AG09309 (cell line): ENCODE measurements around the gene HRCT1.

Source experiments
- DNase-seq: peaks from one replicate; pipeline ENCODE4 v3.0.0-alpha.2; 2010; ENCODE audit warnings: low read depth
- H3K4me3 ChIP-seq: 2 replicates; pipeline ENCODE4 v1.5.1; 2011; ENCODE audit warnings: mild to moderate bottlenecking, low read depth, low read length, moderate library complexity; ENCODE audit not compliant: control insufficient read depth
- CTCF ChIP-seq: IDR thresholded peaks from 2 replicates; pipeline ENCODE4 v1.5.1; 2011; ENCODE audit warnings: mild to moderate bottlenecking, low read depth, low read length, inconsistent platforms; ENCODE audit not compliant: insufficient read depth, control insufficient read depth; ENCODE audit errors: missing control alignments

HRCT1 gene

GRCh38 chr9:35904338-35904737 lies 1.7 kb upstream of the HRCT1 start:
- no peak for TF ChIP-seq CTCF

GRCh38 chr9:35905051-35905781 lies 786 bp upstream of the HRCT1 start:
- DNase-seq, result no peak
- TF ChIP-seq CTCF, result no peak
- H3K4me3 ChIP-seq, result no peak overlapping the region

More at GRCh38 chr9:35904338-35904737, 1.7 kb upstream of the HRCT1 start:
- no peak for DNase-seq
- no peak overlapping the region for H3K4me3 ChIP-seq

- peak overlapping the region; percentile 9 for H3K4me3 ChIP-seq
- no peak for DNase-seq
- no peak for TF ChIP-seq CTCF
These were observed 1.1 kb downstream of the HRCT1 start for GRCh38 chr9:35906923-35907699.

- TF ChIP-seq CTCF, result no peak
- DNase-seq, result peak; percentile 63
- H3K4me3 ChIP-seq, result peak overlapping the region; percentile 9
These were observed 1.9 kb downstream of the HRCT1 start for GRCh38 chr9:35907711-35908503.

- H3K4me3 ChIP-seq, result no peak overlapping the region
- no peak for DNase-seq
These were observed 2.6 kb downstream of the HRCT1 start for GRCh38 chr9:35908504-35909125.

More at GRCh38 chr9:35908504-35909125, 2.6 kb downstream of the HRCT1 start:
- TF ChIP-seq CTCF, result no peak
